ENCODE measurements around the gene BMPR1A.
"Not testable (repeated sequence)": the region's sequence is repeated elsewhere in the genome, so short reads cannot be mapped to it uniquely, and the experiment has no call there.

BMPR1A gene

GRCh38 chr10:86729677-86730076, 26.7 kb upstream of the BMPR1A start:
- DNase-seq (ENCODE audit: low read depth in 3 of 3), result no peak

GRCh38 chr10:86730227-86730626, 26.2 kb upstream of the BMPR1A start:
- no peak for DNase-seq (ENCODE audit: low read depth in 3 of 3)

- no peak for DNase-seq (ENCODE audit: low read depth in 3 of 3)
Measured at GRCh38 chr10:86732771-86733170, 23.6 kb upstream of the BMPR1A start.

GRCh38 chr10:86733260-86733671, 23.2 kb upstream of the BMPR1A start:
- DNase-seq (ENCODE audit: low read depth in 3 of 3), result no peak

- no peak for DNase-seq (ENCODE audit: low read depth in 3 of 3)
Measured at GRCh38 chr10:86734207-86734988, 22.0 kb upstream of the BMPR1A start.

GRCh38 chr10:86735278-86735677, 21.1 kb upstream of the BMPR1A start:
- not testable (repeated sequence) for DNase-seq (ENCODE audit: low read depth in 3 of 3)

- no peak for DNase-seq (ENCODE audit: low read depth in 3 of 3)
Measured at GRCh38 chr10:86742230-86742629, 14.2 kb upstream of the BMPR1A start.

- DNase-seq (ENCODE audit: low read depth in 3 of 3), result no peak
Measured at GRCh38 chr10:86744067-86744725, 12.2 kb upstream of the BMPR1A start.

GRCh38 chr10:86747796-86748581, 8.4 kb upstream of the BMPR1A start:
- no peak for DNase-seq (ENCODE audit: low read depth in 3 of 3)

GRCh38 chr10:86749854-86750253, 6.6 kb upstream of the BMPR1A start:
- no peak for DNase-seq (ENCODE audit: low read depth in 3 of 3)

- no peak for DNase-seq (ENCODE audit: low read depth in 3 of 3)
Measured at GRCh38 chr10:86751477-86751876, 4.9 kb upstream of the BMPR1A start.

- no peak for DNase-seq (ENCODE audit: low read depth in 3 of 3)
Measured at GRCh38 chr10:86752311-86752710, 4.1 kb upstream of the BMPR1A start.

GRCh38 chr10:86753051-86753450, 3.4 kb upstream of the BMPR1A start:
- DNase-seq (ENCODE audit: low read depth in 3 of 3), result no peak

GRCh38 chr10:86753638-86754434, 2.6 kb upstream of the BMPR1A start:
- DNase-seq (ENCODE audit: low read depth in 3 of 3), result no peak

- no peak for DNase-seq (ENCODE audit: low read depth in 3 of 3)
Measured at GRCh38 chr10:86755454-86755739, 1.0 kb upstream of the BMPR1A start.

GRCh38 chr10:86755740-86756510, 494 bp upstream of the BMPR1A start:
- DNase-seq (ENCODE audit: low read depth in 3 of 3), result peak; percentile 69 to 85 (median 69)

GRCh38 chr10:86757113-86757972, 924 bp downstream of the BMPR1A start:
- DNase-seq (ENCODE audit: low read depth in 3 of 3), result no peak

GRCh38 chr10:86758189-86759072, 2.0 kb downstream of the BMPR1A start:
- no peak for DNase-seq (ENCODE audit: low read depth in 3 of 3)

- DNase-seq (ENCODE audit: low read depth in 3 of 3), result no peak
Measured at GRCh38 chr10:86759073-86759672, 2.8 kb downstream of the BMPR1A start.

Measured in stimulated activated CD4-positive, alpha-beta T cell treated with anti-CD3 and anti-CD28 coated beads, TNF-alpha, amount 100 ng/mL, for 48 hours (primary cell).